OCI-LY7 (cell line): ENCODE measurements around the gene DTNA. TPM values are rescaled to one million over a fixed set of nuclear protein-coding genes. Genes with fewer than 3 reads are reported as not detected.

Experiments used
- BruUV-seq: library from RNA; stranded (reverse); fragments of 400-500 nt; replicated peaks from 2 replicates; lab custom pipeline; 2021; lab: Mats Ljungman, UMichigan
- CTCF ChIA-PET: fragments of 300-600 bp; sonication (Branson Sonifier 250); formaldehyde crosslinking; loops from one replicate; lab custom pipeline; 2022; ENCODE audit warnings: antibody characterized with exemption; ENCODE audit not compliant: unreplicated experiment; lab: Charles Lee
- POLR2A ChIA-PET: fragments of 300-600 bp; sonication (Branson Sonifier 250); formaldehyde crosslinking; loops from one replicate; lab custom pipeline; 2022; ENCODE audit warnings: antibody characterized with exemption; lab: Charles Lee
- DNase-seq: peaks from one replicate; pipeline ENCODE4 v3.0.0-alpha.2; 2015; ENCODE audit warnings: low spot score
- H2AFZ ChIP-seq: fragments of 200-600 bp; sonication (generic), shearing (Covaris generic); 2 replicates; pipeline ENCODE4 v1.6.1; 2014; ENCODE audit warnings: mild to moderate bottlenecking, antibody characterized with exemption, low read length, moderate library complexity
- H3K27ac ChIP-seq: fragments of 200-600 bp; sonication (generic); 2 replicates; pipeline ENCODE4 v1.5.1; 2014; ENCODE audit warnings: mixed run types, low read depth, mild to moderate bottlenecking, moderate library complexity, low read length, inconsistent platforms; ENCODE audit not compliant: poor library complexity, severe bottlenecking
- H3K36me3 ChIP-seq: fragments of 200-600 bp; sonication (generic); 2 replicates; pipeline ENCODE4 v1.6.1; 2014; ENCODE audit warnings: mild to moderate bottlenecking, antibody characterized with exemption, low read length, moderate library complexity, mixed read lengths; ENCODE audit not compliant: insufficient read depth
- H3K4me1 ChIP-seq: fragments of 200-600 bp; sonication (generic); 2 replicates; pipeline ENCODE4 v1.5.1; 2014; ENCODE audit warnings: mild to moderate bottlenecking, low read length; ENCODE audit not compliant: insufficient read depth, poor library complexity, severe bottlenecking
- H3K4me2 ChIP-seq: fragments of 200-600 bp; sonication (generic); 2 replicates; pipeline ENCODE4 v1.6.1; 2014; ENCODE audit warnings: mild to moderate bottlenecking, low read length
- H3K4me3 ChIP-seq: fragments of 200-600 bp; sonication (generic); 2 replicates; pipeline ENCODE4 v1.5.1; 2014; ENCODE audit warnings: mild to moderate bottlenecking, low read depth, low read length; ENCODE audit not compliant: poor library complexity, severe bottlenecking
- H3K79me2 ChIP-seq: fragments of 200-600 bp; sonication (generic); 2 replicates; pipeline ENCODE4 v1.6.1; 2016; ENCODE audit warnings: low read depth, mild to moderate bottlenecking, low read length, moderate library complexity, mixed read lengths; ENCODE audit not compliant: insufficient read depth
- H3K9me2 ChIP-seq: fragments of 200-600 bp; sonication (generic); 2 replicates; pipeline ENCODE4 v1.6.1; 2016; ENCODE audit warnings: mild to moderate bottlenecking, low read length, mixed read lengths; ENCODE audit not compliant: insufficient read depth
- H3K9me3 ChIP-seq: fragments of 200-600 bp; sonication (generic); 2 replicates; pipeline ENCODE4 v1.6.1; 2014; ENCODE audit warnings: mild to moderate bottlenecking, mixed run types, low read length, mixed read lengths
- H4K20me1 ChIP-seq: fragments of 200-600 bp; sonication (generic); 2 replicates; pipeline ENCODE4 v1.6.1; 2014; ENCODE audit warnings: mild to moderate bottlenecking, antibody characterized with exemption, low read length, moderate library complexity, mixed read lengths; ENCODE audit not compliant: insufficient read depth
- EZH2phosphoT487 ChIP-seq: fragments of 200-600 bp; sonication (generic); IDR thresholded peaks from 2 replicates; pipeline ENCODE4 v1.6.1; 2018; ENCODE audit warnings: low read depth, borderline replicate concordance, mild to moderate bottlenecking, mixed run types, antibody characterized with exemption, low read length, moderate library complexity, mixed read lengths
- intact Hi-C: fragments of 100-400 bp; cut with micrococcal nuclease; formaldehyde crosslinking; loops from one replicate; pipeline ENCODE4 v1.10.0; 2022; ENCODE audit not compliant: unreplicated experiment
- total RNA-seq, 2 experiments: library from RNA; depleted of rRNA in 1 of 2; stranded (reverse); fragments of >200 nt in 1 of 2; shearing (Covaris generic) in 1 of 2; gene quantifications; 2 replicates each; pipeline ENCODE4 v1.2.3, GENCODE V29; 2014 to 2022
- TF ChIP-seq, protein P1 (sequence below): fragments of 200-600 bp; sonication (generic); conservative IDR thresholded peaks from 2 replicates; pipeline ENCODE4 v1.5.1; 2014; ENCODE audit warnings: mild to moderate bottlenecking, antibody characterized with exemption, low read length, moderate library complexity, mixed read lengths

DTNA gene
- total RNA-seq, 2 experiments from 2014 or later: 0.16 TPM; not detected in 1

DNA sequence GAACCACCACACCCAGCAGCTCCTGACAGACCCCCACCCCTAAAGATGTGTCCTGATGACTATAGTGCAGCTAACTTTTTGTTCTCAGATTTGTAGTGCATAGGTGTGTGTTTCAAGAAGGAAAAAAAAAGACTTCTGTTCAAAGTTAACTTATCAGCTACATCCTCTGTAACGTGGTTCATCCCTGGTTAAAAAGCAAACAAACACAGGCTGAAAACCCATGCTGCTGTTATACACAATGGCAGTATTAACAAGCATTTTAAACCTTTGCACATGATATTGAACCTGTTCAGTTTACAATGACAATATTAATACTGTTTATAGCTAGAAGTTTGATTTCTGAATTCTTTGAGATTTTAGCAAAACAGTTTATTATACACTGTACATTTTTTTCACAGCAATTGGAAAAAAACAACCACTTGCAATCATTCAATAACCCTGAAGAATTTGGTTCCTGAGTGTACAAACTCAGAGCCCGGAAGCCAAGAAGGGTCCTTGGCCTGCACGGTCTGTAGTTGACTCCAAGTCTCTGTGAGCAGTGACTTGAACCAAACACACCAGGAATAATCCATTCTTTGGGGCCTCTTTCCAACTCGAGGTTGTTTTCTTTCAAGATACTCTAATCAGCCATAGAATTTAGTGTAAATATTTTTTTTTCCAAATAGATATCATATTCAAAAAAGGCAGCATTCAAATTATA lies 177.9 kb downstream of the DTNA start:
- ChIA-PET POLR2A (no interaction called here), CTCF (no interaction called here)
- no peaks in the 10 kb centered on the region for H3K9me3 ChIP-seq
- no peaks in the 10 kb centered on the region for H4K20me1 ChIP-seq
- intact Hi-C loops: no loop called here
- H3K79me2 ChIP-seq: no peaks in the 10 kb centered on the region
- H3K4me2 ChIP-seq: no peak overlapping the region
- no peaks in the 10 kb centered on the region for H3K4me1 ChIP-seq
- no peak for DNase-seq
- H3K27ac ChIP-seq: no peak overlapping the region
- TF ChIP-seq, protein P1, sequence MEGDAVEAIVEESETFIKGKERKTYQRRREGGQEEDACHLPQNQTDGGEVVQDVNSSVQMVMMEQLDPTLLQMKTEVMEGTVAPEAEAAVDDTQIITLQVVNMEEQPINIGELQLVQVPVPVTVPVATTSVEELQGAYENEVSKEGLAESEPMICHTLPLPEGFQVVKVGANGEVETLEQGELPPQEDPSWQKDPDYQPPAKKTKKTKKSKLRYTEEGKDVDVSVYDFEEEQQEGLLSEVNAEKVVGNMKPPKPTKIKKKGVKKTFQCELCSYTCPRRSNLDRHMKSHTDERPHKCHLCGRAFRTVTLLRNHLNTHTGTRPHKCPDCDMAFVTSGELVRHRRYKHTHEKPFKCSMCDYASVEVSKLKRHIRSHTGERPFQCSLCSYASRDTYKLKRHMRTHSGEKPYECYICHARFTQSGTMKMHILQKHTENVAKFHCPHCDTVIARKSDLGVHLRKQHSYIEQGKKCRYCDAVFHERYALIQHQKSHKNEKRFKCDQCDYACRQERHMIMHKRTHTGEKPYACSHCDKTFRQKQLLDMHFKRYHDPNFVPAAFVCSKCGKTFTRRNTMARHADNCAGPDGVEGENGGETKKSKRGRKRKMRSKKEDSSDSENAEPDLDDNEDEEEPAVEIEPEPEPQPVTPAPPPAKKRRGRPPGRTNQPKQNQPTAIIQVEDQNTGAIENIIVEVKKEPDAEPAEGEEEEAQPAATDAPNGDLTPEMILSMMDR: no peak
- TF ChIP-seq EZH2phosphoT487: no peak
- H3K36me3 ChIP-seq: no peaks in the 10 kb centered on the region
- no peak overlapping the region for H2AFZ ChIP-seq
- H3K4me3 ChIP-seq: no peak overlapping the region
- BruUV-seq: no TSS peak
- no peaks in the 10 kb centered on the region for H3K9me2 ChIP-seq

DNA sequence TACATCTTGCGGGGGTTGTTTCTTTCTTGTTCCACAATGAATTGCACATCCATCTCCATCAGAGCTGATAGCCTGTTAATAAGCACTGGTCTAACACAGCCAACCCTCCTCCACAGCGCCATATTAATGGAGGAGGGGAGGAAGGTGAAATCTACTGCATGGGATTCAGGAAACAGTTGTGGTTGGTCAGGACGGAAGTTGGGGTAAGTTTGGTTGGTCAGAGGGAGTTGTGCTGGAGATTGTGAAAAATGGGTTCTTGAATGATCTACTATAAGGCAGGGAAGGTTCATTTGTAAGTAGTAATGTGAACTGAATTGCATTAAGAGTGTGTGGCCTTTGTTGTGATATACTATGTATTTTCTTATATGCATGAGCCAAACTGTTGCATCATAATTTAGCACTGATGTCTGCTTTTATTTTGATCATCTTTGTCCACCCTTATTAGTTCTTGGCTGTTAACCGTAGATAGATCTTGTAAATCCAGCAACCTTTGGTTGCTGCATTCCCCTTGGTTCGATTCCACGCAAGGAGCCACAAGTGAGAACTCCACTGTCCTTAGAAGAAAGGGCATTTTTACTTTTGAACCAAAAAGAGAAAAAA lies 180.5 kb downstream of the DTNA start:
- Histone ChIP-seq H2AFZ (no peak overlapping the region), H3K36me3 (no peaks in the 10 kb centered on the region), H3K9me3 (no peaks in the 10 kb centered on the region), H3K27ac (no peak overlapping the region), H3K4me2 (no peak overlapping the region), H3K4me1 (no peaks in the 10 kb centered on the region), H4K20me1 (no peaks in the 10 kb centered on the region), H3K9me2 (no peaks in the 10 kb centered on the region), H3K4me3 (no peak overlapping the region), H3K79me2 (no peaks in the 10 kb centered on the region)
- intact Hi-C loops: no loop called here
- no peak for DNase-seq
- POLR2A ChIA-PET: no interaction called here
- TF ChIP-seq, protein P1: no peak
- no peak for TF ChIP-seq EZH2phosphoT487
- no TSS peak for BruUV-seq
- CTCF ChIA-PET: interaction anchor here (0.5 kb wide), 1 partner anchor 533 kb away, joined by 3 read pairs; no protein-coding TSS in a partner anchor

DNA sequence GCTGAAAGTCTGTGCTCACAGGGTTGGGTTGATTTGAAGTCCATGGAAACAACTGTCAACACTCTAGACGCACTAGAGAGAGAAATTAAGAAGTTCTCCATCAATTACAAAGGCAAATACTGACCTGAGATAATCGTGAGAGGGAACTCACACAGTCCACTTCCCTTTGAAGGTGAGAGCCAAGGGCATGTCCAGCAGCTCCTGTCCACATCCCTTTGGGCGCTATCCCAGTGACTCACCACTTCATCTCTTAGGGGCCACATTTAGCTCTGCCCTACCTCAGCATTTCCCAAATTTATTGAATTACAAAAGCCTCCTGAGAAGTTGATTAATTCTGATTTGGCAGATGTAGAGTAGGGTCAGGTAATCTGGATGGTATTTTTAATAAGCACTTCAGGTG lies 182.3 kb downstream of the DTNA start:
- ChIA-PET POLR2A (no interaction called here), CTCF (no interaction called here)
- Histone ChIP-seq H4K20me1 (no peaks in the 10 kb centered on the region), H3K9me2 (no peaks in the 10 kb centered on the region), H2AFZ (no peak overlapping the region), H3K36me3 (no peaks in the 10 kb centered on the region), H3K9me3 (no peaks in the 10 kb centered on the region), H3K4me1 (no peaks in the 10 kb centered on the region), H3K4me3 (no peak overlapping the region), H3K27ac (no peak overlapping the region), H3K4me2 (no peak overlapping the region), H3K79me2 (no peaks in the 10 kb centered on the region)
- BruUV-seq: no TSS peak
- no peak for DNase-seq
- TF ChIP-seq, protein P1: no peak
- TF ChIP-seq EZH2phosphoT487: no peak
- intact Hi-C loops: no loop called here
